Measurements from ENCODE around the gene TMEM121. TPM values are rescaled to one million over a fixed set of nuclear protein-coding genes. Genes with fewer than 3 reads are reported as not detected.

Gene TMEM121
- polyA plus RNA-seq, 1 of the 3 experiments (the other 2 are of a cell fraction), result 9.1 TPM

DNA sequence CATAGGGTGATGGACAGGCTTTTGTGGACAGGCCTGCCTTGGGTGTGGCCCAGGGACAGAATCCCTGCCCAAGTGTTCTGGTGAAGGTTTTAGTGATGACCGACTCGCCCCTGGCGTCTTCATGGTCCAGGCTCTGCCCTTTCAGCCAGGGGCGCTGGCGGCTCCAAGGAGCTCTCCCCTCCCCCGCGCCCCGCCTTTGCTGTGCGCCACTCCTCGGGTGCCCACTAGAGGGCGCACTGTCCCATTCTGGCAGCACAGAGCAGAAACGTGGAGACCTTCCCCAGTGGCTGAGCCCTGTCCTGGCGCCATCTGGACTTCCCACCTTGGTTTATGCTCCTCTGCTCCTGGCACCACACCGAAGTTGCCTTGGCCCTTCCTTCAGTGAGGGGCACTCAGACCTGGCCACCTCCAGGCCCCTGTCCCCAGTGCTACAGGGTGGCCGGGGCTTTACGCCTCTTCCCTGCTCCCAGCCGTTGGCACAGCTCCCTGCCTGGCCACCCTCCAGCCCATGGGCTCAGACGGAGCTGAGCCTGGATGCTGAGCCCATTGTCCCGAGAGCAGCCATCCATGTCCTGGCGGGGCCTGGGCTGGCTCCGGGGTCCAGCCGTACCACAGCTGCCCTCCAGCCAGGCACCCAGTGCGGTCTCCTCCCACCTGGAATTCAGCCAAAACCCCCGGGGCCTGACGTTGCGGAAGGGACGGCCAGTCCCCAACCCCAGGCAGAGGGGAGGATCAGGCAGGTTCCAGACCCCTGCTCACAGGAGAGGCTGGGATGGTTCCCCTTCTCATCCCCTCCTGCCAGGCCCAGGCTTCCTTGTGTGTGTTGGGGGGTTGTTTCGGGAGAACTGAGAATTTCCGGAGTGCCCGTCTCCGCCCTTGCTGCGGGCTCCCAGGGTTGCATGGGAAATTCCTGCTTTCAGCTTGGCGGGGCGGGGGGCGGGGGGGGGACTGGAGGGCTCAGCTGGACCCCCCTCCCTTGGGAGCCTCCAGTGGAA lies 45.3 kb upstream of the TMEM121 start (continued):
- TF ChIP-seq, protein P1, sequence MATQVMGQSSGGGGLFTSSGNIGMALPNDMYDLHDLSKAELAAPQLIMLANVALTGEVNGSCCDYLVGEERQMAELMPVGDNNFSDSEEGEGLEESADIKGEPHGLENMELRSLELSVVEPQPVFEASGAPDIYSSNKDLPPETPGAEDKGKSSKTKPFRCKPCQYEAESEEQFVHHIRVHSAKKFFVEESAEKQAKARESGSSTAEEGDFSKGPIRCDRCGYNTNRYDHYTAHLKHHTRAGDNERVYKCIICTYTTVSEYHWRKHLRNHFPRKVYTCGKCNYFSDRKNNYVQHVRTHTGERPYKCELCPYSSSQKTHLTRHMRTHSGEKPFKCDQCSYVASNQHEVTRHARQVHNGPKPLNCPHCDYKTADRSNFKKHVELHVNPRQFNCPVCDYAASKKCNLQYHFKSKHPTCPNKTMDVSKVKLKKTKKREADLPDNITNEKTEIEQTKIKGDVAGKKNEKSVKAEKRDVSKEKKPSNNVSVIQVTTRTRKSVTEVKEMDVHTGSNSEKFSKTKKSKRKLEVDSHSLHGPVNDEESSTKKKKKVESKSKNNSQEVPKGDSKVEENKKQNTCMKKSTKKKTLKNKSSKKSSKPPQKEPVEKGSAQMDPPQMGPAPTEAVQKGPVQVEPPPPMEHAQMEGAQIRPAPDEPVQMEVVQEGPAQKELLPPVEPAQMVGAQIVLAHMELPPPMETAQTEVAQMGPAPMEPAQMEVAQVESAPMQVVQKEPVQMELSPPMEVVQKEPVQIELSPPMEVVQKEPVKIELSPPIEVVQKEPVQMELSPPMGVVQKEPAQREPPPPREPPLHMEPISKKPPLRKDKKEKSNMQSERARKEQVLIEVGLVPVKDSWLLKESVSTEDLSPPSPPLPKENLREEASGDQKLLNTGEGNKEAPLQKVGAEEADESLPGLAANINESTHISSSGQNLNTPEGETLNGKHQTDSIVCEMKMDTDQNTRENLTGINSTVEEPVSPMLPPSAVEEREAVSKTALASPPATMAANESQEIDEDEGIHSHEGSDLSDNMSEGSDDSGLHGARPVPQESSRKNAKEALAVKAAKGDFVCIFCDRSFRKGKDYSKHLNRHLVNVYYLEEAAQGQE (IDR thresholded peaks at IDR 0.05; ENCODE audit: low read depth, low read length), result no peak
- TF ChIP-seq, protein P2, sequence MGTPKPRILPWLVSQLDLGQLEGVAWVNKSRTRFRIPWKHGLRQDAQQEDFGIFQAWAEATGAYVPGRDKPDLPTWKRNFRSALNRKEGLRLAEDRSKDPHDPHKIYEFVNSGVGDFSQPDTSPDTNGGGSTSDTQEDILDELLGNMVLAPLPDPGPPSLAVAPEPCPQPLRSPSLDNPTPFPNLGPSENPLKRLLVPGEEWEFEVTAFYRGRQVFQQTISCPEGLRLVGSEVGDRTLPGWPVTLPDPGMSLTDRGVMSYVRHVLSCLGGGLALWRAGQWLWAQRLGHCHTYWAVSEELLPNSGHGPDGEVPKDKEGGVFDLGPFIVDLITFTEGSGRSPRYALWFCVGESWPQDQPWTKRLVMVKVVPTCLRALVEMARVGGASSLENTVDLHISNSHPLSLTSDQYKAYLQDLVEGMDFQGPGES (IDR thresholded peaks at IDR 0.05; ENCODE audit: low read depth, low read length), result no peak
- TF ChIP-seq NRF1 (IDR thresholded peaks at IDR 0.05; ENCODE audit: low read depth, low read length) (no peak), FOSL2 (IDR thresholded peaks at IDR 0.05; ENCODE audit: borderline replicate concordance, low read depth) (no peak), RCOR1 (IDR thresholded peaks at IDR 0.05; ENCODE audit: low read length) (no peak; the same call in 1 of the 2 replicates), RAD21 (IDR thresholded peaks at IDR 0.05; ENCODE audit: low read length) (peak; percentile 67), POLR2AphosphoS5 (IDR thresholded peaks at IDR 0.05; ENCODE audit: low read depth, low read length) (peak; percentile 52), NFIC (IDR thresholded peaks at IDR 0.05; ENCODE audit: borderline replicate concordance) (peak; percentile 85), GABPA (IDR thresholded peaks at IDR 0.05; ENCODE audit: low read depth) (no peak), MXI1 (IDR thresholded peaks at IDR 0.05; ENCODE audit: low read depth, low read length) (peak; percentile 76), FOXJ3 (CRISPR knock-in tag; IDR thresholded peaks at IDR 0.05) (no peak), RXRA (IDR thresholded peaks at IDR 0.05; ENCODE audit: borderline replicate concordance, low read depth) (no peak), GATA2 (CRISPR knock-in tag; IDR thresholded peaks at IDR 0.05) (no peak), YY1 (IDR thresholded peaks at IDR 0.05; ENCODE audit: low read depth) (0 out of 2 replicates have a peak, but pooled peaks have one; percentile 53)
- TF ChIP-seq, protein P3, sequence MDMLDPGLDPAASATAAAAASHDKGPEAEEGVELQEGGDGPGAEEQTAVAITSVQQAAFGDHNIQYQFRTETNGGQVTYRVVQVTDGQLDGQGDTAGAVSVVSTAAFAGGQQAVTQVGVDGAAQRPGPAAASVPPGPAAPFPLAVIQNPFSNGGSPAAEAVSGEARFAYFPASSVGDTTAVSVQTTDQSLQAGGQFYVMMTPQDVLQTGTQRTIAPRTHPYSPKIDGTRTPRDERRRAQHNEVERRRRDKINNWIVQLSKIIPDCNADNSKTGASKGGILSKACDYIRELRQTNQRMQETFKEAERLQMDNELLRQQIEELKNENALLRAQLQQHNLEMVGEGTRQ (IDR thresholded peaks at IDR 0.05; ENCODE audit: borderline replicate concordance, low read depth, low read length), result no peak
- TF ChIP-seq, protein P4, sequence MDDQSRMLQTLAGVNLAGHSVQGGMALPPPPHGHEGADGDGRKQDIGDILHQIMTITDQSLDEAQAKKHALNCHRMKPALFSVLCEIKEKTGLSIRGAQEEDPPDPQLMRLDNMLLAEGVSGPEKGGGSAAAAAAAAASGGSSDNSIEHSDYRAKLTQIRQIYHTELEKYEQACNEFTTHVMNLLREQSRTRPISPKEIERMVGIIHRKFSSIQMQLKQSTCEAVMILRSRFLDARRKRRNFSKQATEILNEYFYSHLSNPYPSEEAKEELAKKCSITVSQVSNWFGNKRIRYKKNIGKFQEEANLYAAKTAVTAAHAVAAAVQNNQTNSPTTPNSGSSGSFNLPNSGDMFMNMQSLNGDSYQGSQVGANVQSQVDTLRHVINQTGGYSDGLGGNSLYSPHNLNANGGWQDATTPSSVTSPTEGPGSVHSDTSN (IDR thresholded peaks at IDR 0.05), result peak; percentile 17; the same call in 1 of the 2 replicates
- TF ChIP-seq, protein P5, sequence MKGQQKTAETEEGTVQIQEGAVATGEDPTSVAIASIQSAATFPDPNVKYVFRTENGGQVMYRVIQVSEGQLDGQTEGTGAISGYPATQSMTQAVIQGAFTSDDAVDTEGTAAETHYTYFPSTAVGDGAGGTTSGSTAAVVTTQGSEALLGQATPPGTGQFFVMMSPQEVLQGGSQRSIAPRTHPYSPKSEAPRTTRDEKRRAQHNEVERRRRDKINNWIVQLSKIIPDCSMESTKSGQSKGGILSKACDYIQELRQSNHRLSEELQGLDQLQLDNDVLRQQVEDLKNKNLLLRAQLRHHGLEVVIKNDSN (IDR thresholded peaks at IDR 0.05; ENCODE audit: borderline replicate concordance, low read depth), result no peak
- TF ChIP-seq, protein P6, sequence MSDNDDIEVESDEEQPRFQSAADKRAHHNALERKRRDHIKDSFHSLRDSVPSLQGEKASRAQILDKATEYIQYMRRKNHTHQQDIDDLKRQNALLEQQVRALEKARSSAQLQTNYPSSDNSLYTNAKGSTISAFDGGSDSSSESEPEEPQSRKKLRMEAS (IDR thresholded peaks at IDR 0.05; ENCODE audit: low read depth), result peak; percentile 81

Measured in SK-N-SH (cell line).